ENCODE results near the gene GPAM.

- TF ChIP-seq ESRRG (CRISPR knock-in tag; IDR thresholded peaks at IDR 0.05) (no peak), POU6F1 (CRISPR knock-in tag; IDR thresholded peaks at IDR 0.05; ENCODE audit: borderline replicate concordance, low read depth) (no peak), SNAI2 (CRISPR knock-in tag; IDR thresholded peaks at IDR 0.05) (no peak), CSRNP3 (CRISPR knock-in tag; IDR thresholded peaks at IDR 0.05) (no peak), ZFP3 (CRISPR knock-in tag; IDR thresholded peaks at IDR 0.05) (no peak), OSR1 (CRISPR knock-in tag; IDR thresholded peaks at IDR 0.05) (no peak), ZC3H10 (CRISPR knock-in tag; IDR thresholded peaks at IDR 0.05) (no peak)
Measured at GRCh38 chr10:112222799-112223198, 39.2 kb upstream of the GPAM start.

Measured in SK-N-SH treated with all-trans-retinoic acid at 6 μM for 48 hours (cell line).